Natural killer cell (primary cell): ENCODE results near the gene RAD23A. TPM values are rescaled to one million over a fixed set of nuclear protein-coding genes. Genes with fewer than 3 reads are reported as not detected.
"Not testable (repeated sequence)": the region's sequence is repeated elsewhere in the genome, so short reads cannot be mapped to it uniquely, and the experiment has no call there.

Source experiments
- ATAC-seq, 3 donors: fragments of 150-1000 bp in 2 of 3; fragments of 200-7000 bp in 1 of 3; cut with Tn5 transposase; 1 replicate in 1 of 3; 2 replicates in 2 of 3; pipeline ENCODE4 v1.10.0; 2021; ENCODE audit warnings: mild to moderate bottlenecking in 2 of 3, moderate library complexity in 2 of 3
- DNase-seq, 2 donors: peaks; one replicate each; pipeline versions ENCODE4 v3.0.0 to v3.0.0-alpha.2; 2013 to 2021; ENCODE audit warnings: mixed read lengths in 1 of 2
- H3K27ac ChIP-seq: one replicate; pipeline ENCODE4 v1.5.1; 2013; ENCODE audit warnings: mild to moderate bottlenecking, low read length
- H3K27me3 ChIP-seq: one replicate; pipeline ENCODE4 v1.6.1; 2013; ENCODE audit warnings: low read length; ENCODE audit not compliant: control insufficient read depth, insufficient read depth
- H3K36me3 ChIP-seq: one replicate; pipeline ENCODE4 v1.6.1; 2013; ENCODE audit warnings: low read length; ENCODE audit not compliant: control insufficient read depth, insufficient read depth
- H3K4me1 ChIP-seq: one replicate; pipeline ENCODE4 v1.6.1; 2013; ENCODE audit warnings: low read length; ENCODE audit not compliant: control insufficient read depth, insufficient read depth
- H3K4me3 ChIP-seq: one replicate; pipeline ENCODE4 v1.5.1; 2013; ENCODE audit warnings: low read length
- H3K9me3 ChIP-seq: one replicate; pipeline ENCODE4 v1.6.1; 2013; ENCODE audit warnings: low read length; ENCODE audit not compliant: control insufficient read depth, insufficient read depth
- H3K27ac Mint-ChIP-seq, 2 donors: one replicate each; pipeline ENCODE4 v1.8.0; 2022; ENCODE audit warnings: mild to moderate bottlenecking in 2 of 2, mixed read lengths in 2 of 2, moderate library complexity in 1 of 2
- H3K27me3 Mint-ChIP-seq, 2 donors: one replicate each; pipeline ENCODE4 v1.8.0; 2022; ENCODE audit warnings: low read depth in 2 of 2, mixed read lengths in 2 of 2
- H3K36me3 Mint-ChIP-seq: one replicate; pipeline ENCODE4 v1.8.0; 2022; ENCODE audit warnings: mixed read lengths
- H3K4me1 Mint-ChIP-seq, 2 donors: one replicate each; pipeline ENCODE4 v1.8.0; 2022; ENCODE audit warnings: mixed read lengths in 2 of 2
- H3K4me3 Mint-ChIP-seq: one replicate; pipeline ENCODE4 v1.8.0; 2022; ENCODE audit warnings: mild to moderate bottlenecking, moderate library complexity, mixed read lengths
- H3K9me3 Mint-ChIP-seq, 2 donors: one replicate each; pipeline ENCODE4 v1.8.0; 2022; ENCODE audit warnings: mixed read lengths in 2 of 2
- WGBS: methylation state at CpG from one replicate; pipeline ENCODE4 v1.1.7; 2013; ENCODE audit warnings: missing lambda C conversion rate; ENCODE audit not compliant: insufficient coverage; 5-methylcytosine and 5-hydroxymethylcytosine counted together
- intact Hi-C: fragments of 100-400 bp; cut with micrococcal nuclease; formaldehyde crosslinking; loops from one replicate; pipeline ENCODE4 v1.14.2; 2022
- total RNA-seq, 4 donors: library from RNA; stranded (reverse); fragments of 120-200 nt in 1 of 4; gene quantifications; one replicate each; pipeline versions ENCODE4 v1.2.3 to v1.2.4, GENCODE V29; 2013 to 2022
- TF ChIP-seq, protein P1 (sequence below): fragments of 200-600 bp; IDR thresholded peaks from one replicate; pipeline ENCODE4 v1.8.0; 2022; ENCODE audit warnings: antibody characterized with exemption

The RAD23A gene
- total RNA-seq, 3 donors from 2014 or later (not counting 1 experiment from before 2014, with no cell fraction given), result 79.2 to 81.2 (median 80.3) TPM

DNA sequence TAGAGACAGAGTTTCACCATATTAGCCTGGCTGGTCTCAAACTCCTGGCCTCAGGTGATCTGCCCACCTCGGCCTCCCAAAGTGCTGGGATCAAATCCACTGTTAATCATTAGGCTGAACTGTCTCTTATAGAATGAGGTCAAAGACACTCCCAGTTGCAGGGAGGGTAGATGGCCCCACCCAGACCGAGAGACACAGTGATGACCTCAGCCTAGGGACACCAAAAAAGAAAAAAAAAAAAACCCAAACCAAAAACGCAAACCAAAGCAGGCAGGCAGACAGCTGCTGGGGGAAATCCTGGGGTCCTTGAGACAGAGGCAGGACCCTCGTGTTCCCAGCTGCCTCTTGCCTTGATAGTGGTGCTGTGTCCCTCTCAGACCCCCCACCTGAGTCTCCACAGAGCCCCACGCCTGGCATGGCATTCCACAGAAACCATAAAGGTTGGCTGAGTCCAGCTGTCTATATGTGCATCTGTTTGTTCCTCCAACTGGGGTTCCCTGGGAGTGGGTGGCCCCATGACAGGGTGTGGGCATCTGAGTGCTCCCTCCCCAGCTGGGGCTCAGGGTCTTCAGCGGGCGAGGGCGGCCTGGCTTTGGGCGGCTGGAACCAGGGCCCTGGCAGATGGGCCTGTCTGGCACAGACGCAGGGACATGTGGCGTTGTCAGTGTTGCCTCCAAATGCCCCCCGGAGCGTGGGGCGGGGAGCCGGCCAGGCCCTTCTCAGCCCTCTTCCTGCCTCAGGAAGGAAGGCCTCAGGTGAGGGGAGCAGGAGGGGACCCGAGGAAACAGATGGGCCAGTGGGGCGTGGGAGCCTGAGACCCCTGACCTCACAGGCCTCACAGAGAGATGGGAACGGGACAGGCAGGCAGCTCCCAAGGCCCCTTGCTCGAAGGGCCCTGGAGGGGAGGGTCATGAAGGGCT lies 28.9 kb downstream of the RAD23A start:
- Histone ChIP-seq H3K4me3 (no peak overlapping the region), H3K27ac (no peak overlapping the region), H3K27me3 (peaks cover 3% of the 10 kb centered on the region), H3K9me3 (no peaks in the 10 kb centered on the region), H3K4me1 (no peaks in the 10 kb centered on the region), H3K36me3 (no peaks in the 10 kb centered on the region)
- intact Hi-C loops, result no loop called here
- WGBS, result 54% methylated on average over 19 of the region's 19 CpGs
- Mint-ChIP-seq H3K4me1 (peaks cover 6% of the 10 kb centered on the region in 2 donors), H3K36me3 (no peaks in the 10 kb centered on the region), H3K4me3 (no peak overlapping the region), H3K9me3 (no peaks in the 10 kb centered on the region), H3K27me3 (peaks cover 8 to 9% of the 10 kb centered on the region in 2 donors), H3K27ac (no peak overlapping the region)
- DNase-seq, result no peak
- no peak for ATAC-seq
- TF ChIP-seq, protein P1, sequence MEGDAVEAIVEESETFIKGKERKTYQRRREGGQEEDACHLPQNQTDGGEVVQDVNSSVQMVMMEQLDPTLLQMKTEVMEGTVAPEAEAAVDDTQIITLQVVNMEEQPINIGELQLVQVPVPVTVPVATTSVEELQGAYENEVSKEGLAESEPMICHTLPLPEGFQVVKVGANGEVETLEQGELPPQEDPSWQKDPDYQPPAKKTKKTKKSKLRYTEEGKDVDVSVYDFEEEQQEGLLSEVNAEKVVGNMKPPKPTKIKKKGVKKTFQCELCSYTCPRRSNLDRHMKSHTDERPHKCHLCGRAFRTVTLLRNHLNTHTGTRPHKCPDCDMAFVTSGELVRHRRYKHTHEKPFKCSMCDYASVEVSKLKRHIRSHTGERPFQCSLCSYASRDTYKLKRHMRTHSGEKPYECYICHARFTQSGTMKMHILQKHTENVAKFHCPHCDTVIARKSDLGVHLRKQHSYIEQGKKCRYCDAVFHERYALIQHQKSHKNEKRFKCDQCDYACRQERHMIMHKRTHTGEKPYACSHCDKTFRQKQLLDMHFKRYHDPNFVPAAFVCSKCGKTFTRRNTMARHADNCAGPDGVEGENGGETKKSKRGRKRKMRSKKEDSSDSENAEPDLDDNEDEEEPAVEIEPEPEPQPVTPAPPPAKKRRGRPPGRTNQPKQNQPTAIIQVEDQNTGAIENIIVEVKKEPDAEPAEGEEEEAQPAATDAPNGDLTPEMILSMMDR, result no peak

DNA sequence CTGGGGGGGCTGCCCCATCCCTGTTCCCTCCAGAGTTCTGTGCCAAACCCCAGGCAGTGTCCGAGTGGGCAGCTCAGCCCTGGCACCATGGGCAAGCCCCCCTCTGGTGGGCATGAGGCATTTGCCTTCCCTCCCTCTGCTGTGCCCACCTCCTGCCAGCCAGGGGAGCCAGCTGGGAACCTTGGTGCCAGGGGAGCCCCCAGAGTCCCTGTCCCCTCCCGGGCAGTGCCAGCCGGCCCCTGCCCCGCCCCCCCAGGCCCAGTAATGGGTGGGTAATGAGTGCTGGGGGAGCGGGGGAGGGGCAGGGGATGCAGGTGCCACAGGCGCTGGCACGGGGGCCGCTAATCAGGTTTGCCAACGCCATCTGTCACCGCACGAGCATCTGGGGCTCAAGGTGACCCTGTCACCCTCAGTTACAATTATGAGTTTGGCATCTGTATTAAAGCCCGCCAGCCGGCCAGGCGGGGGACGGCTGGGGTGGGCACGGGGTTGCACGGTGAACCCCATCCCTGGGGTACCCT lies 29.6 kb downstream of the RAD23A start:
- WGBS, result 71% methylated on average over 17 of the region's 17 CpGs
- no peaks in the 10 kb centered on the region for H3K9me3 ChIP-seq

DNA sequence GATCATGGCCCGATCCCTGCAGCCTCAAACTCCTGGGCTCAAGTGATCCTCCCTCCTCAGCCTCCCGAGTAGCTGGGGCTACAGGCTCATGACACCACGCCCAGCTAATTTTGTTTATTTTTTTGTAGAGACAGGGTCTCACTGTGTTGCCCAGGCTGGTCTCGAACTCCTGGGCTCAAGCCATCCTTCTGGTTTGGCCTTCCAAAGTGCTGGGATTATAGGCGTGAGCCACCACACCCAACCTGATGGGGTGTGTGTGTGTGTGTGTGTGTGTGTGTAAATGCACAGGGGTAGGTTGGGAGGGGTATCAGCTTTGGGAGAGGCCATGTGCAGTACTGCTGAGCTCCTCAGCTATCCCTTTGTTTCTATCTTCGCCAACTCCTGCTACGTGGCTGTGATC lies 30.4 kb downstream of the RAD23A start:
- H3K36me3 ChIP-seq, H3K27me3 ChIP-seq, H3K4me1 Mint-ChIP-seq, ATAC-seq, intact Hi-C loops, H3K4me1 ChIP-seq, H3K9me3 Mint-ChIP-seq, H3K4me3 Mint-ChIP-seq, H3K27ac Mint-ChIP-seq, DNase-seq, H3K9me3 ChIP-seq, H3K27ac ChIP-seq, H3K4me3 ChIP-seq, H3K27me3 Mint-ChIP-seq, H3K36me3 Mint-ChIP-seq: not testable (repeated sequence)
- 91% methylated on average over 7 of the region's 7 CpGs for WGBS

More for the DNA sequence above, 29.6 kb downstream of the RAD23A start:
- no peaks in the 10 kb centered on the region for H3K36me3 ChIP-seq
- no peaks in the 10 kb centered on the region for H3K36me3 Mint-ChIP-seq
- no peak overlapping the region for H3K27ac Mint-ChIP-seq
- no peak overlapping the region for H3K4me3 Mint-ChIP-seq
- H3K27me3 Mint-ChIP-seq, result peaks cover 8 to 9% of the 10 kb centered on the region in 2 donors
- ATAC-seq, result no peak
- peaks cover 3% of the 10 kb centered on the region for H3K27me3 ChIP-seq
- no peaks in the 10 kb centered on the region for H3K9me3 Mint-ChIP-seq
- H3K4me1 ChIP-seq, result no peaks in the 10 kb centered on the region
- TF ChIP-seq, protein P1, result no peak
- no peak overlapping the region for H3K27ac ChIP-seq
- no peak for DNase-seq
- no peak overlapping the region for H3K4me3 ChIP-seq
- peaks cover 6% of the 10 kb centered on the region in 2 donors for H3K4me1 Mint-ChIP-seq
- intact Hi-C loops, result no loop called here

DNA sequence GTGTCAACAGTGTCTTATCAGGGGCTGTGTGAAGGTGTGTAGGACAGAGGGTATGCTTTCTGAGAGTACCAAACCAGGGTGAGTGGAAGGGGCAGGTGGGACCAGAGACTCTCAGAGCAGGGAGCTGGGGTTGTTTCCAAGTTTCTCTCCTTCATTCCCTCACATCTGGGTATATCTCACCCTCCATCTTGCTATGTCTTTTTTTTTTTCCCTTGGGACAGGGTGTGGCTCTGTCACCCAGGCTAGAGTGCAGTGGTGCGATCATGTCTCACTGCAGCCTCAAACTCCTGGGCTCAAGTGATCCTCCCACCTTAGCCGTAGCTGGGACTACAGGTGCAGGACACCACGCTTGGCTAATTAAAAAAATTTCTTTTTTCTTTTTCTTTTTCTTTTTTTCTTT lies 34.3 kb downstream of the RAD23A start:
- Mint-ChIP-seq H3K4me3 (no peak overlapping the region), H3K36me3 (no peaks in the 10 kb centered on the region), H3K4me1 (peaks cover 6% of the 10 kb centered on the region in 2 donors), H3K27ac (no peak overlapping the region), H3K9me3 (no peaks in the 10 kb centered on the region), H3K27me3 (peaks cover 8 to 9% of the 10 kb centered on the region in 2 donors)
- TF ChIP-seq, protein P1, result no peak
- intact Hi-C loops, result no loop called here
- WGBS, result 65% methylated on average over 3 of the region's 3 CpGs
- DNase-seq, result no peak
- Histone ChIP-seq H3K4me3 (no peak overlapping the region), H3K27me3 (peaks cover 10% of the 10 kb centered on the region), H3K36me3 (no peaks in the 10 kb centered on the region), H3K9me3 (no peaks in the 10 kb centered on the region), H3K27ac (no peak overlapping the region), H3K4me1 (peaks cover 21% of the 10 kb centered on the region)
- no peak for ATAC-seq
